Measurements from ENCODE around the gene SCFD2. TPM values are rescaled to one million over a fixed set of nuclear protein-coding genes. Genes with fewer than 3 reads are reported as not detected.

The SCFD2 gene
- total and polyA plus RNA-seq, 4 donors, result 4.3 to 28.8 (median 7.4) TPM

DNA sequence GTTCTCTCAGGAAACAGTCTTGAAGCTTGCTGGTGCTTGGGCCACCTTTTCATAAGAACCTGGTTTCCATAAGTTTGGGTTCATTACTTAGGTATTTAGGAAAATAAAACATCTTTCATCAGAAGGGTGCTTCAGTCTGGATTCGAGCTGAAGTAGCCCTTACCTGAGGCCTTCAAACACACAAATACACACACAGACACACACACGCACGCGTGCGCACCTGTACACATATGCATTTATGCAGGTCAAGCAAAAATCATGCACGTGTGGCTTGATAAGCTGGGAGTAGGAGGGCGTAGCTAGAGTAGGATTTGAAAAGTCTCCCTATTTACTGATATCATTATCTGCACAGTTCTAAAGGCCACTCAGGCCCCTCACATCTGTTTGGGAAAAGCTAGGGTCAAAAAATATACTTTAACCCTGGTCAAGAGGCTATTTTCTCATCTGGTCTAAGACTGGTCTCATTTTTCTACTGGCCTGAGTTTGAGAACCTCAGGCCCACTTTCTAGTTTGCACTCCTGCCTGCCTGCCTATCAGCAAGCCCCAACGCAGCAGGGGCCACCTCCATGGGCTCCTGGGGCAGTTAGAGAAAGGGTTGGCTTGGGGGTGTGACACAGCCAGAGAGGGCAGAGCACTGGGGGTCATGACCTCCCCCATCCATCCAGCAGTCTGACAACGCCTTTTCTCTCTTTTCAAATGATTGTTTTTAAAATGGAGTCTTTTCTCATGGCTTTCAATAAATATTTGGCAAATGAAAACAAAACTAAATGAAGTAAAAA lies 439.5 kb downstream of the SCFD2 start:
- no peaks in the 10 kb centered on the region for H3K9me3 ChIP-seq (ENCODE audit: control insufficient read depth in 4 of 4, low read length in 3 of 4)
- no peaks in the 10 kb centered on the region for H3K4me1 ChIP-seq (ENCODE audit: control insufficient read depth in 4 of 4, insufficient read depth in 4 of 4, low read length in 3 of 4)
- WGBS, result 95% methylated on average over 9 of the region's 9 CpGs
- DNase-seq (ENCODE audit: low spot score), result no peak
- H3K4me3 ChIP-seq (ENCODE audit: low read depth in 1 of 3, low read length in 3 of 3), result no peak overlapping the region
- no peaks in the 10 kb centered on the region for H3K27me3 ChIP-seq (ENCODE audit: control insufficient read depth in 4 of 4, insufficient read depth in 4 of 4, low read length in 3 of 4)
- no peaks in the 10 kb centered on the region for H3K36me3 ChIP-seq (ENCODE audit: control insufficient read depth in 4 of 4, insufficient read depth in 3 of 4, low read depth in 1 of 4, low read length in 3 of 4)
- TF ChIP-seq GABPA (IDR thresholded peaks at IDR 0.05 in 1 of 2, conservative IDR thresholded peaks at IDR 0.05 in 1 of 2) (no peak), REST (IDR thresholded peaks at IDR 0.05) (no peak), EGR1 (IDR thresholded peaks at IDR 0.05; ENCODE audit: low read depth in 2 of 2) (no peak), YY1 (IDR thresholded peaks at IDR 0.05) (no peak), FOXA1 (IDR thresholded peaks at IDR 0.05) (no peak), HNF4A (conservative IDR thresholded peaks at IDR 0.05) (no peak), CTCF (IDR thresholded peaks at IDR 0.05; ENCODE audit: low read depth, low read length, missing input control) (no peak), SP1 (IDR thresholded peaks at IDR 0.05) (no peak), RXRA (IDR thresholded peaks at IDR 0.05) (no peak), ATF3 (IDR thresholded peaks at IDR 0.05) (no peak)
- TF ChIP-seq, protein P1, sequence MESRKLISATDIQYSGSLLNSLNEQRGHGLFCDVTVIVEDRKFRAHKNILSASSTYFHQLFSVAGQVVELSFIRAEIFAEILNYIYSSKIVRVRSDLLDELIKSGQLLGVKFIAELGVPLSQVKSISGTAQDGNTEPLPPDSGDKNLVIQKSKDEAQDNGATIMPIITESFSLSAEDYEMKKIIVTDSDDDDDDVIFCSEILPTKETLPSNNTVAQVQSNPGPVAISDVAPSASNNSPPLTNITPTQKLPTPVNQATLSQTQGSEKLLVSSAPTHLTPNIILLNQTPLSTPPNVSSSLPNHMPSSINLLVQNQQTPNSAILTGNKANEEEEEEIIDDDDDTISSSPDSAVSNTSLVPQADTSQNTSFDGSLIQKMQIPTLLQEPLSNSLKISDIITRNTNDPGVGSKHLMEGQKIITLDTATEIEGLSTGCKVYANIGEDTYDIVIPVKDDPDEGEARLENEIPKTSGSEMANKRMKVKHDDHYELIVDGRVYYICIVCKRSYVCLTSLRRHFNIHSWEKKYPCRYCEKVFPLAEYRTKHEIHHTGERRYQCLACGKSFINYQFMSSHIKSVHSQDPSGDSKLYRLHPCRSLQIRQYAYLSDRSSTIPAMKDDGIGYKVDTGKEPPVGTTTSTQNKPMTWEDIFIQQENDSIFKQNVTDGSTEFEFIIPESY (IDR thresholded peaks at IDR 0.05), result no peak
- H3K27ac ChIP-seq (ENCODE audit: low read depth in 1 of 2, low read length in 2 of 2), result no peak overlapping the region
- H3K9ac ChIP-seq (ENCODE audit: low read depth in 1 of 2, low read length in 2 of 2), result no peak overlapping the region

DNA sequence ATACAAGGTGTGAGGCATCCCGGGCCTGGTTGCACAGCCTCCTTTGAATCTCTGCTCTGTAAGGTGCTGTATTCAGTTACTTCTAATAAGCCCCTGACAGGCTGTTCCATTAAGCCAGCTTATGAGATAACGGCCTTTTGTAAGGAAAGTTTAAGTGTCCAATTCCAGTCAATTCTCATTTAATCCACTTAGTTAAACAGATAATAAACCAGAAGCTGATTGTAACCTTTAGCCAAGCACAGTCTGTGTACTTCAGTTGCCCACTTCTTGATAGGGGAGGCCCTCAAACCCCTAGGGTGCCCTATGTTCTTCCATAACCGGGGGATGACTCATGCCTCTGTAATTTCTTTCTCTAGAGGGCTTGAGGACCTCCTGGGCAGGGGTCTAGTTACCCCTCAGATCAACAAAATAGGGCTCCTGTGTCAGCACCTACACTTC lies 440.3 kb downstream of the SCFD2 start:
- Histone ChIP-seq H3K9me3 (ENCODE audit: control insufficient read depth in 4 of 4, low read length in 3 of 4) (no peaks in the 10 kb centered on the region), H3K27me3 (ENCODE audit: control insufficient read depth in 4 of 4, insufficient read depth in 4 of 4, low read length in 3 of 4) (no peaks in the 10 kb centered on the region), H3K4me1 (ENCODE audit: control insufficient read depth in 4 of 4, insufficient read depth in 4 of 4, low read length in 3 of 4) (no peaks in the 10 kb centered on the region), H3K36me3 (ENCODE audit: control insufficient read depth in 4 of 4, insufficient read depth in 3 of 4, low read depth in 1 of 4, low read length in 3 of 4) (no peaks in the 10 kb centered on the region), H3K9ac (ENCODE audit: low read depth in 1 of 2, low read length in 2 of 2) (no peak overlapping the region), H3K27ac (ENCODE audit: low read depth in 1 of 2, low read length in 2 of 2) (no peak overlapping the region), H3K4me3 (ENCODE audit: low read depth in 1 of 3, low read length in 3 of 3) (no peak overlapping the region)
- DNase-seq (ENCODE audit: low spot score), result no peak
- WGBS, result 93% methylated on average over 3 of the region's 3 CpGs
- TF ChIP-seq TAF1 (conservative IDR thresholded peaks at IDR 0.05) (no peak), CTCF (IDR thresholded peaks at IDR 0.05; ENCODE audit: low read depth, low read length, missing input control) (no peak), HNF4G (IDR thresholded peaks at IDR 0.05) (no peak), HNF4A (conservative IDR thresholded peaks at IDR 0.05) (no peak), ATF3 (IDR thresholded peaks at IDR 0.05) (no peak), YY1 (IDR thresholded peaks at IDR 0.05) (no peak), FOXA1 (IDR thresholded peaks at IDR 0.05) (no peak), JUND (IDR thresholded peaks at IDR 0.05) (no peak)
- TF ChIP-seq, protein P1 (IDR thresholded peaks at IDR 0.05), result no peak
